Measurements from ENCODE around the gene ENOX1.

GRCh38 chr13:43799191-43799590 is 12.4 kb upstream of the ENOX1 start:
- TF ChIP-seq ZNF350 (CRISPR knock-in tag; IDR thresholded peaks at IDR 0.05; ENCODE audit: borderline replicate concordance, low read depth) (no peak), AFF4 (CRISPR knock-in tag; IDR thresholded peaks at IDR 0.05) (no peak), ZNF570 (CRISPR knock-in tag; IDR thresholded peaks at IDR 0.05; ENCODE audit: borderline replicate concordance) (no peak), ZNF44 (CRISPR knock-in tag; IDR thresholded peaks at IDR 0.05) (no peak), HNF4A (CRISPR knock-in tag; IDR thresholded peaks at IDR 0.05) (no peak), MAX (IDR thresholded peaks at IDR 0.05) (no peak), ZC3H4 (CRISPR knock-in tag; IDR thresholded peaks at IDR 0.05; ENCODE audit: borderline replicate concordance) (no peak), RERE (CRISPR knock-in tag; IDR thresholded peaks at IDR 0.05; ENCODE audit: low read depth) (no peak), TRIM22 (IDR thresholded peaks at IDR 0.05) (no peak)

All from HepG2 (cell line).